Measurements from ENCODE around the gene MAST3. TPM values are rescaled to one million over a fixed set of nuclear protein-coding genes. Genes with fewer than 3 reads are reported as not detected.
A peak's percentile ranks its signal among the peaks of the same experiment; 100 is the strongest.

MAST3 gene
- total RNA-seq, 2 experiments from 2014 or later: 17.4 to 20.1 TPM

GRCh38 chr19:18062028-18062427 lies 35.5 kb upstream of the MAST3 start:
- Mint-ChIP-seq H3K27me3 (no peaks in the 10 kb centered on the region), H3K4me1 (peaks cover 9% of the 10 kb centered on the region), H3K36me3 (ENCODE audit: low read depth) (peaks cover 14% of the 10 kb centered on the region), H3K27ac (no peak overlapping the region), H3K4me3 (no peak overlapping the region), H3K9me3 (ENCODE audit: low read depth) (no peaks in the 10 kb centered on the region)
- POLR2A ChIA-PET: no interaction called here
- ATAC-seq: no peak
- CTCF ChIA-PET: interaction anchor here (0.6 to 7.9 kb wide), 4 partner anchors 24 to 91 kb away, joined by 3 to 71 read pairs (median 4); partner anchors contain the start of genes ARRDC2 and PIK3R2
- intact Hi-C loops (cut with DNase I, micrococcal nuclease): no loop called here
- DNase-seq: no peak

GRCh38 chr19:18063463-18063862 lies 34.1 kb upstream of the MAST3 start:
- H3K4me1 Mint-ChIP-seq: peaks cover 2% of the 10 kb centered on the region
- intact Hi-C loops (cut with DNase I, micrococcal nuclease): no loop called here
- H3K4me3 Mint-ChIP-seq: no peak overlapping the region
- POLR2A ChIA-PET: no interaction called here
- CTCF ChIA-PET: interaction anchor here (0.7 kb wide), 1 partner anchor 55 kb away, joined by 3 read pairs; no protein-coding TSS in a partner anchor
- H3K36me3 Mint-ChIP-seq (ENCODE audit: low read depth): peaks cover 15% of the 10 kb centered on the region
- H3K27me3 Mint-ChIP-seq: no peaks in the 10 kb centered on the region
- no peak for ATAC-seq
- no peak for DNase-seq
- no peak overlapping the region for H3K27ac Mint-ChIP-seq
- no peaks in the 10 kb centered on the region for H3K9me3 Mint-ChIP-seq (ENCODE audit: low read depth)

- Mint-ChIP-seq H3K27ac (no peak overlapping the region), H3K9me3 (ENCODE audit: low read depth) (no peaks in the 10 kb centered on the region), H3K36me3 (ENCODE audit: low read depth) (peaks cover 10% of the 10 kb centered on the region), H3K4me3 (no peak overlapping the region), H3K27me3 (no peaks in the 10 kb centered on the region), H3K4me1 (no peaks in the 10 kb centered on the region)
- CTCF ChIA-PET: interaction anchor here (0.7 to 1.1 kb wide), 3 partner anchors 48 to 76 kb away, joined by 3 to 7 read pairs (median 3); no protein-coding TSS in a partner anchor
- no peak for ATAC-seq
- POLR2A ChIA-PET: no interaction called here
- DNase-seq: no peak
- intact Hi-C loops (cut with DNase I, micrococcal nuclease): no loop called here
Measured at GRCh38 chr19:18065173-18065495, 32.4 kb upstream of the MAST3 start.

GRCh38 chr19:18068395-18068794 lies 29.2 kb upstream of the MAST3 start:
- peaks cover 14% of the 10 kb centered on the region for H3K36me3 Mint-ChIP-seq (ENCODE audit: low read depth)
- no peaks in the 10 kb centered on the region for H3K9me3 Mint-ChIP-seq (ENCODE audit: low read depth)
- H3K4me1 Mint-ChIP-seq: peaks cover 5% of the 10 kb centered on the region
- H3K27ac Mint-ChIP-seq: no peak overlapping the region
- no peak for DNase-seq
- ATAC-seq: no peak
- H3K27me3 Mint-ChIP-seq: no peaks in the 10 kb centered on the region
- H3K4me3 Mint-ChIP-seq: no peak overlapping the region
- ChIA-PET CTCF (no interaction called here), POLR2A (no interaction called here)
- intact Hi-C loops (cut with DNase I, micrococcal nuclease): no loop called here

GRCh38 chr19:18069383-18069782 lies 28.2 kb upstream of the MAST3 start:
- Mint-ChIP-seq H3K9me3 (ENCODE audit: low read depth) (no peaks in the 10 kb centered on the region), H3K4me3 (no peak overlapping the region), H3K36me3 (ENCODE audit: low read depth) (peaks cover 16% of the 10 kb centered on the region), H3K27me3 (no peaks in the 10 kb centered on the region), H3K4me1 (peaks cover 8% of the 10 kb centered on the region), H3K27ac (no peak overlapping the region)
- CTCF ChIA-PET: no interaction called here
- ATAC-seq (no peak), DNase-seq (no peak)
- intact Hi-C loops (cut with DNase I, micrococcal nuclease): no loop called here
- POLR2A ChIA-PET: no interaction called here

GRCh38 chr19:18070181-18070580 lies 27.4 kb upstream of the MAST3 start:
- no peak for DNase-seq
- Mint-ChIP-seq H3K9me3 (ENCODE audit: low read depth) (no peaks in the 10 kb centered on the region), H3K4me3 (no peak overlapping the region), H3K27me3 (no peaks in the 10 kb centered on the region), H3K36me3 (ENCODE audit: low read depth) (peaks cover 14% of the 10 kb centered on the region), H3K4me1 (peaks cover 8% of the 10 kb centered on the region), H3K27ac (no peak overlapping the region)
- no peak for ATAC-seq
- ChIA-PET CTCF (no interaction called here), POLR2A (no interaction called here)
- intact Hi-C loops (cut with DNase I, micrococcal nuclease): no loop called here

- POLR2A ChIA-PET: interaction anchor here (0.6 kb wide), 1 partner anchor 213 kb away, joined by 3 read pairs; no protein-coding TSS in a partner anchor
- no peak for ATAC-seq
Measured at GRCh38 chr19:18072335-18072734, 25.2 kb upstream of the MAST3 start.

GRCh38 chr19:18073197-18073596 lies 24.4 kb upstream of the MAST3 start:
- peak overlapping the region; percentile 7 for H3K27ac Mint-ChIP-seq
- no peaks in the 10 kb centered on the region for H3K9me3 Mint-ChIP-seq (ENCODE audit: low read depth)

More at GRCh38 chr19:18072335-18072734, 25.2 kb upstream of the MAST3 start:
- H3K4me1 Mint-ChIP-seq: peaks cover 8% of the 10 kb centered on the region
- no peaks in the 10 kb centered on the region for H3K27me3 Mint-ChIP-seq
- CTCF ChIA-PET: no interaction called here
- H3K36me3 Mint-ChIP-seq (ENCODE audit: low read depth): peaks cover 12% of the 10 kb centered on the region
- H3K9me3 Mint-ChIP-seq (ENCODE audit: low read depth): no peaks in the 10 kb centered on the region
- no peak for DNase-seq
- no peak overlapping the region for H3K4me3 Mint-ChIP-seq
- intact Hi-C loops (cut with DNase I, micrococcal nuclease): no loop called here
- no peak overlapping the region for H3K27ac Mint-ChIP-seq

GRCh38 chr19:18074192-18074591 lies 23.4 kb upstream of the MAST3 start:
- Mint-ChIP-seq H3K9me3 (ENCODE audit: low read depth) (no peaks in the 10 kb centered on the region), H3K27ac (no peak overlapping the region), H3K4me1 (peaks cover 8% of the 10 kb centered on the region), H3K4me3 (no peak overlapping the region), H3K36me3 (ENCODE audit: low read depth) (peaks cover 17% of the 10 kb centered on the region), H3K27me3 (no peaks in the 10 kb centered on the region)
- ATAC-seq (no peak), DNase-seq (no peak)
- POLR2A ChIA-PET: no interaction called here
- CTCF ChIA-PET: no interaction called here
- intact Hi-C loops (cut with DNase I, micrococcal nuclease): no loop called here

More at GRCh38 chr19:18073197-18073596, 24.4 kb upstream of the MAST3 start:
- CTCF ChIA-PET: no interaction called here
- H3K27me3 Mint-ChIP-seq: no peaks in the 10 kb centered on the region
- intact Hi-C loops (cut with DNase I, micrococcal nuclease): no loop called here
- H3K36me3 Mint-ChIP-seq (ENCODE audit: low read depth): peaks cover 17% of the 10 kb centered on the region
- no peak overlapping the region for H3K4me3 Mint-ChIP-seq
- ATAC-seq: peak; percentile 44
- peaks cover 8% of the 10 kb centered on the region for H3K4me1 Mint-ChIP-seq
- no peak for DNase-seq
- POLR2A ChIA-PET: no interaction called here

GRCh38 chr19:18083929-18084684 lies 13.5 kb upstream of the MAST3 start:
- H3K27ac Mint-ChIP-seq: peak overlapping the region; percentile 42
- no peaks in the 10 kb centered on the region for H3K27me3 Mint-ChIP-seq
- ATAC-seq (no peak), DNase-seq (no peak)
- ChIA-PET POLR2A (no interaction called here), CTCF (no interaction called here)
- H3K4me1 Mint-ChIP-seq: peaks cover 48% of the 10 kb centered on the region
- peaks cover 16% of the 10 kb centered on the region for H3K36me3 Mint-ChIP-seq (ENCODE audit: low read depth)
- H3K4me3 Mint-ChIP-seq: no peak overlapping the region
- intact Hi-C loops (cut with DNase I, micrococcal nuclease): no loop called here
- no peaks in the 10 kb centered on the region for H3K9me3 Mint-ChIP-seq (ENCODE audit: low read depth)

- POLR2A ChIA-PET: interaction anchor here (0.9 kb wide), 1 partner anchor 30 kb away, joined by 5 read pairs; no protein-coding TSS in a partner anchor
- H3K27ac Mint-ChIP-seq: peak overlapping the region; percentile 93
- no peaks in the 10 kb centered on the region for H3K27me3 Mint-ChIP-seq
- peak overlapping the region; percentile 83 for H3K4me3 Mint-ChIP-seq
- no peak for ATAC-seq
- intact Hi-C loops (cut with DNase I, micrococcal nuclease): no loop called here
- H3K4me1 Mint-ChIP-seq: peaks cover 66% of the 10 kb centered on the region
- peaks cover 11% of the 10 kb centered on the region for H3K36me3 Mint-ChIP-seq (ENCODE audit: low read depth)
- no peaks in the 10 kb centered on the region for H3K9me3 Mint-ChIP-seq (ENCODE audit: low read depth)
- CTCF ChIA-PET: interaction anchor here (0.7 to 1.4 kb wide), 6 partner anchors 13 to 82 kb away, joined by 3 to 4 read pairs (median 3); no protein-coding TSS in a partner anchor
- DNase-seq: no peak
Measured at GRCh38 chr19:18085702-18086457, 11.7 kb upstream of the MAST3 start.
